A549 treated with ZK216348 at 1 μM for 4 hours (cell line): ENCODE results near the gene ZHX3. TPM values are rescaled to one million over a fixed set of nuclear protein-coding genes. Genes with fewer than 3 reads are reported as not detected.

Source experiments
- total RNA-seq: library from RNA; stranded (reverse); fragments of 200-300 nt; extraction: Qiagen RNA extraction; gene quantifications from 5 replicates; pipeline ENCODE4 v1.2.3, GENCODE V29; 2022; ENCODE audit warnings: low read depth

ZHX3 gene
- 4.9 to 15.4 TPM (median 7.6 TPM) in 5 replicates for total RNA-seq

GRCh38 chr20:41317546-41318270 is at the start of gene ZHX3:
ZHX3 (minus strand) TSS chr20:41317731; CDS start chr20:41204916, 112,815 bp downstream.

GRCh38 chr20:41366546-41367392 is 49.2 kb upstream of the ZHX3 start, which contains the start of gene EMILIN3:
EMILIN3 (minus strand) TSS chr20:41366818; CDS start chr20:41366634, 184 bp downstream.

GRCh38 chr20:41340327-41341055 is 23.0 kb upstream of the ZHX3 start, which contains the start of gene LPIN3:
LPIN3 (plus strand) TSS chr20:41340821; CDS start chr20:41345804, 4,983 bp downstream.

GRCh38 chr20:41136680-41137613 is 180.6 kb downstream of the ZHX3 start, which contains the start of gene PLCG1:
PLCG1 (plus strand) TSS chr20:41137543; CDS start chr20:41137642, 99 bp downstream.

Other genes with a start within 250 kb of the ZHX3 start
- 35.2 to 46.0 TPM (median 38.9 TPM) in 5 replicates for gene PLCG1, start 180.2 kb downstream of the ZHX3 start, total RNA-seq
- gene LPIN3, start 23.1 kb upstream of the ZHX3 start, total RNA-seq, result 7.9 to 16.8 TPM (median 12.7 TPM) in 5 replicates
- 0.11 to 0.49 TPM (median 0.46 TPM) in 5 replicates for gene EMILIN3, start 49.1 kb upstream of the ZHX3 start, total RNA-seq